CD4-positive, CD25-positive, alpha-beta regulatory T cell (primary cell): ENCODE results near the gene FAM168A. TPM values are rescaled to one million over a fixed set of nuclear protein-coding genes. Genes with fewer than 3 reads are reported as not detected.

Source experiments
- ATAC-seq, 2 donors: fragments of 150-1000 bp; cut with Tn5 transposase; one replicate each; pipeline ENCODE4 v1.10.0; 2021; ENCODE audit warnings: low read depth in 2 of 2, moderate number of reproducible peaks in 2 of 2, moderate library complexity in 1 of 2
- DNase-seq, 3 donors: peaks; one replicate each; pipeline versions ENCODE4 v3.0.0 to v3.0.0-alpha.2; 2012 to 2022; ENCODE audit warnings: mixed read lengths in 1 of 3
- H3K27ac ChIP-seq: one replicate; pipeline ENCODE4 v1.7.0; 2013; ENCODE audit warnings: mild to moderate bottlenecking, low read length; ENCODE audit not compliant: insufficient read depth, poor library complexity, severe bottlenecking
- H3K27me3 ChIP-seq: one replicate; pipeline ENCODE4 v1.7.0; 2013; ENCODE audit warnings: low read length; ENCODE audit not compliant: control insufficient read depth, insufficient read depth
- H3K36me3 ChIP-seq: one replicate; pipeline ENCODE4 v1.7.0; 2013; ENCODE audit warnings: mild to moderate bottlenecking, low read length, moderate library complexity; ENCODE audit not compliant: control insufficient read depth, insufficient read depth
- H3K4me1 ChIP-seq: 2 replicates; pipeline ENCODE4 v1.7.0; 2013; ENCODE audit warnings: mild to moderate bottlenecking, low read length; ENCODE audit not compliant: insufficient read depth, control insufficient read depth, poor library complexity, severe bottlenecking
- H3K4me3 ChIP-seq: one replicate; pipeline ENCODE4 v1.7.0; 2013; ENCODE audit warnings: low read depth, mild to moderate bottlenecking, low read length, moderate library complexity
- H3K9me3 ChIP-seq, 2 experiments: 1 replicate in 1 of 2; 2 replicates in 1 of 2; pipeline ENCODE4 v1.7.0; 2013; ENCODE audit warnings: low read length in 2 of 2, mild to moderate bottlenecking in 1 of 2, moderate library complexity in 1 of 2; ENCODE audit not compliant: control insufficient read depth in 2 of 2
- H3K27ac Mint-ChIP-seq, 3 donors: one replicate each; pipeline ENCODE4 v1.8.0; 2020 to 2022; ENCODE audit warnings: mild to moderate bottlenecking in 3 of 3, mixed read lengths in 3 of 3, moderate library complexity in 2 of 3
- H3K27me3 Mint-ChIP-seq: one replicate; pipeline ENCODE4 v1.8.0; 2022; ENCODE audit warnings: mild to moderate bottlenecking, mixed read lengths
- H3K36me3 Mint-ChIP-seq: one replicate; pipeline ENCODE4 v1.8.0; 2020; ENCODE audit warnings: mixed read lengths
- H3K4me1 Mint-ChIP-seq, 4 donors: one replicate each; pipeline ENCODE4 v1.8.0; 2020 to 2022; ENCODE audit warnings: mixed read lengths in 4 of 4, mild to moderate bottlenecking in 1 of 4
- H3K4me3 Mint-ChIP-seq, 4 donors: one replicate each; pipeline ENCODE4 v1.8.0; 2020 to 2022; ENCODE audit warnings: mild to moderate bottlenecking in 4 of 4, mixed read lengths in 4 of 4, moderate library complexity in 3 of 4
- H3K9me3 Mint-ChIP-seq, 7 donors: one replicate each; pipeline ENCODE4 v1.8.0; 2020 to 2022; ENCODE audit warnings: mixed read lengths in 7 of 7, mild to moderate bottlenecking in 3 of 7, moderate library complexity in 2 of 7
- polyA plus RNA-seq, 4 donors: library from polyadenylated mRNA; unstranded; fragments of 300-500 nt; fragmentation: Illumina TruSeq; gene quantifications; one replicate each; pipeline ENCODE4 v1.2.3, GENCODE V29; 2021
- total RNA-seq: library from RNA; stranded (reverse); gene quantifications from one replicate; pipeline ENCODE4 v1.2.3, GENCODE V29; 2022

The FAM168A gene
- total and polyA plus RNA-seq, 5 donors from 2014 or later, result 1.5 to 21.3 (median 3.0) TPM

DNA sequence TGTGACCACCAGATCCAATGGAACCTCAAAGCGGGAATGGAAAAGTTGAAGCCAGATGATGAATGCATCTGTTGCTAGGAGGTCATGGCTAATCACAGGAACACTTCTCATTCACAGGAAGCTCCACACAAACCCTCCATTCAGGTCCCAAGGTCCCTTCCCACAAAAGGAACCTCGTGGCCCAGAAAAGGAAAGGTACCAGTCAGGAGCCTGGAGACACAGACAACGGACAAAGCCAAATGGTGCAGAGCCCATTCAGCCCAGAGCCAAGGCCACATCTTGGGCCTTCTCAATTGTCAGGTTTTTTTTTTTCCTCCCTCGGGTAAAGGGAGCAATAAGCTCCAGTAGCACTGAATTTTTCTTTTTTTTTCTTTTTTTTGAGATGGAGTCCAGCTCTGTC lies 87.0 kb downstream of the FAM168A start:
- Histone ChIP-seq H3K36me3 (no peaks in the 10 kb centered on the region), H3K27ac (no peak overlapping the region), H3K9me3 (no peaks in the 10 kb centered on the region), H3K4me3 (no peak overlapping the region), H3K4me1 (no peaks in the 10 kb centered on the region), H3K27me3 (no peaks in the 10 kb centered on the region)
- H3K4me1 Mint-ChIP-seq, result peaks cover 0 to 9% (median 3%) of the 10 kb centered on the region in 4 donors
- H3K9me3 Mint-ChIP-seq, result peaks cover 0 to 4% (median 0%) of the 10 kb centered on the region in 7 donors
- no peak for DNase-seq
- peaks cover 16% of the 10 kb centered on the region for H3K36me3 Mint-ChIP-seq
- H3K4me3 Mint-ChIP-seq, result no peak overlapping the region
- no peaks in the 10 kb centered on the region for H3K27me3 Mint-ChIP-seq
- ATAC-seq, result no peak
- H3K27ac Mint-ChIP-seq, result no peak overlapping the region

DNA sequence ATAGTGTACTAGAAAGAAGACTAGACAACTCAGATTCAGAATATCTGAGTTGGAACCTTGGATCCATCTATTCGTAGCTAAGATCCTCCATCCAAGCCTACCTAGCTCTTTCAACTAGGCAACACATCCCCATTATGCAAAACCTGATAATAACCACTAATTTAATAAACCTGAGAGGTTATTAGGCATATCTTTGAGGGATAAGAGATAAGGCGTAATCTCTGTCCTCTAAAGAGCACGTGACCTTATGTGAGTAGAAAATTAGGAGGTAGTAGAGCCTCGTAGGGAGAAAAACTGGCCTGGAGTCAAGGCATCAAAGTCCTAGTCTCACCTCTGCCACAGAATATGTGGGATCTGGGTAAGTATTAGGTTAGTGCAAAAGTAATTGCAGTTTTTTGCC lies 87.8 kb downstream of the FAM168A start:
- peaks cover 0 to 4% (median 0%) of the 10 kb centered on the region in 7 donors for H3K9me3 Mint-ChIP-seq
- DNase-seq (no peak), ATAC-seq (no peak)
- H3K4me3 ChIP-seq, result no peak overlapping the region
- no peaks in the 10 kb centered on the region for H3K27me3 ChIP-seq
- no peaks in the 10 kb centered on the region for H3K9me3 ChIP-seq
- H3K4me1 Mint-ChIP-seq, result peaks cover 0 to 9% (median 3%) of the 10 kb centered on the region in 4 donors
- peaks cover 16% of the 10 kb centered on the region for H3K36me3 Mint-ChIP-seq
- H3K4me1 ChIP-seq, result no peaks in the 10 kb centered on the region
- H3K27ac ChIP-seq, result no peak overlapping the region
- H3K27me3 Mint-ChIP-seq, result no peaks in the 10 kb centered on the region
- H3K27ac Mint-ChIP-seq, result no peak overlapping the region
- no peak overlapping the region for H3K4me3 Mint-ChIP-seq
- no peaks in the 10 kb centered on the region for H3K36me3 ChIP-seq

DNA sequence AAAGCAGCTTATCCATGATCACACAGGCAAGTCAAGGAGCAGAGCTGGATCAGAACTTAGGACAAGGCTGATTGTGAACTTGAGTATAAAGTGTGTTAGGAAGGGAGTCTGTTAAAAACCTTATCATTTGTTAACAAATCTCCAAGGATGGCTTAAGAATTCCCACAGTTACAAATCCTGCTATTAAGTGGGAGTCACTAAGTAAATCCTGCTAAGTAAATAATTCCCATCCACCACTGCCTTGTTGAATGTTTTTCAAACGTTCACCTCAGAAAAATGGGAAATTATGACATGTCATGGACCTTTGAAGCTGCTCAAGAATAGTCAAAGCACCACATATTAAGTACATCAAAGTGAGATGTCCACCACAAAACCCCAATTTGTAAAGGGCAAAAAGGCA lies 88.7 kb downstream of the FAM168A start:
- peaks cover 0 to 7% (median 0%) of the 10 kb centered on the region in 7 donors for H3K9me3 Mint-ChIP-seq
- peaks cover 14% of the 10 kb centered on the region for H3K36me3 Mint-ChIP-seq
- no peak overlapping the region for H3K27ac ChIP-seq
- no peaks in the 10 kb centered on the region for H3K27me3 ChIP-seq
- H3K27ac Mint-ChIP-seq, result no peak overlapping the region
- H3K4me3 ChIP-seq, result no peak overlapping the region
- no peaks in the 10 kb centered on the region for H3K4me1 ChIP-seq
- ATAC-seq, result no peak
- no peak overlapping the region for H3K4me3 Mint-ChIP-seq
- peaks cover 0 to 8% (median 3%) of the 10 kb centered on the region in 4 donors for H3K4me1 Mint-ChIP-seq
- no peaks in the 10 kb centered on the region for H3K9me3 ChIP-seq
- no peak for DNase-seq
- no peaks in the 10 kb centered on the region for H3K36me3 ChIP-seq
- H3K27me3 Mint-ChIP-seq, result no peaks in the 10 kb centered on the region

DNA sequence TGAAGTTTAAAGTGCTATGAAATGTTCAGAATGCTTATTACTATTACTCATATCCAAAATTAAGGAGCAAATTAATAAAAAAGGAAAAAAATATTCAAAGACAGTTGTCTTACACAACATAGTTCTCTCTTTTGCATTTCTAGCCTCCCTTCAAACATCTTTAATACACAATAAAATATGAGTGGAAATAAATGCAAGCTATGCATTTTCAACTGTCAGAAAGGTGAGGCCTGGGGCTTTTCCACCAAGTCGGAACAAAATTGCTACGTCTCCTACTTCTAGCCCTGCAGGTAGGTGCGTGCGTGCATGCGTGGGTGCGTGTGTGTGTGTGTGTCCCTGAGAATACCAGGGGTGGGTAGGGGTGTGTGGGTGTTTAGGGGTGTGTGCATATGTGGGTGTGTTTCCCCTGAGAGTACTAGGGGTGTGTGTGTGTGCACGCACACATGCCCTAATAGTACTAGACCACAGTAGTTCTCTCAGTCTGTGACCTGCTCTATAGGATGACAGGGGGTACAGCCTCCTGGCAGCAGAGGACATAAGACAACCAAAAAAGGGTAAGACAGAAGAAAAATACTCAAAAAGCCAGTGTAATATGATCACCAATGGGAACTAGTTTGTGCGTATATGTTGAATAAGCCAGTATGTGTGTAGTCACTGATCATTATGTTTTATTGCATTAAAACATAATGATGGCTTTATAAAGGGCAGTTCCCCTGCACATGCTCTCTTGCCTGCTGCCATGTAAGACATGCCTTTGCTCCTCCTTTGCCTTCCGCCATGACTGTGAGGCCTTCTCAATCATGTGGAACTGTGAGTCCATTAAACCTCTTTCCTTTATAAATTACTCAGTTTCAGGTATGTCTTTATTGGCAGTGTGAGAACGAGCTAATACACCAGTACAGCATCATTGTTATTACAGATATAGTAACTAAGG lies 89.4 kb downstream of the FAM168A start:
- DNase-seq (no peak), ATAC-seq (no peak)
- no peak overlapping the region for H3K27ac ChIP-seq
- H3K27me3 ChIP-seq, result no peaks in the 10 kb centered on the region
- H3K36me3 ChIP-seq, result no peaks in the 10 kb centered on the region
- Mint-ChIP-seq H3K27me3 (no peaks in the 10 kb centered on the region), H3K4me3 (no peak overlapping the region), H3K27ac (no peak overlapping the region), H3K9me3 (peaks cover 0 to 11% (median 3%) of the 10 kb centered on the region in 7 donors), H3K4me1 (peaks cover 0 to 15% (median 6%) of the 10 kb centered on the region in 4 donors), H3K36me3 (peaks cover 14% of the 10 kb centered on the region)
- no peaks in the 10 kb centered on the region for H3K4me1 ChIP-seq
- H3K4me3 ChIP-seq, result no peak overlapping the region
- no peaks in the 10 kb centered on the region for H3K9me3 ChIP-seq

DNA sequence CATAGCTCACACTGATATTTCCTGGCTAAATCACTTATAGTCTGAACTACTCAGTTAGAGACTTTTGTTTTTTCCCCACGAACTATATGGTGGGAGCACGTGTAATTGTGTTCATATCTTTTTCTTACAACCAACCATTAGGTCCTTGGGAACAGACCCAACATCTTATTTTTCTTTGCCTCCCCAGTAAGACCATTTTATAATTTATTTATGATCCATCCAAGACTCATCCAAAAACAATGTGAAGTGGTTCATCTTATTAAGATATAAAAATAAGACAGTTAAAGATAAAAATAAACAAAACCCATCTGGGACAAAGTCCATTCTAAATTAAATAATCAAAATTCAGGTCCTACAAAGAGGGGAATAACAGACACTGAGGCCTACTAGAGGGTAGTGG lies 90.8 kb downstream of the FAM168A start:
- Histone ChIP-seq H3K4me3 (no peak overlapping the region), H3K27ac (no peak overlapping the region), H3K9me3 (no peaks in the 10 kb centered on the region), H3K27me3 (no peaks in the 10 kb centered on the region), H3K4me1 (no peaks in the 10 kb centered on the region), H3K36me3 (no peaks in the 10 kb centered on the region)
- H3K4me3 Mint-ChIP-seq, result no peak overlapping the region
- H3K4me1 Mint-ChIP-seq, result peaks cover 4 to 26% (median 16%) of the 10 kb centered on the region in 4 donors
- DNase-seq (no peak), ATAC-seq (no peak)
- H3K36me3 Mint-ChIP-seq, result peaks cover 11% of the 10 kb centered on the region
- H3K27ac Mint-ChIP-seq, result no peak overlapping the region
- H3K27me3 Mint-ChIP-seq, result no peaks in the 10 kb centered on the region
- H3K9me3 Mint-ChIP-seq, result peaks cover 0 to 12% (median 3%) of the 10 kb centered on the region in 7 donors

DNA sequence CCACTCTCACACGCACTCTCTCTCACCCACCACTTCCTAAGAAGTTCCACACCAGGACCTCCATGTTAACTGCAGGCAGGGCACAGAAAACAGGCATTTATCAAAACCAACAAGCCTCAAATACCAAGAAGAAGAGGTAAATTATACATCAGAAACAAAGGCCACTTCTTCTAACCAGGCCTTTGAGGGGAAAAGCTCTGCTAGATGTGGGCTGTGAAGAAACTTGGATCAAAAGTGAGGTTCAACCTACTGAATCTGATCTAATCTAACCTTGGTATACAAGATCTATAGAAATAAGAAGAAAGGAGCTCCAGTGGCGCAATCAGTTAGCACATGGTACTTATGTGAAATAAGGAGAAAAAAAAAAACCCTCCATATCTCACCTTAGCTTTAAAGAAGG lies 91.9 kb downstream of the FAM168A start:
- H3K36me3 Mint-ChIP-seq, result peaks cover 11% of the 10 kb centered on the region
- H3K27ac Mint-ChIP-seq, result no peak overlapping the region
- H3K27ac ChIP-seq, result no peak overlapping the region
- H3K4me1 Mint-ChIP-seq, result peaks cover 10 to 33% (median 23%) of the 10 kb centered on the region in 4 donors
- DNase-seq (no peak), ATAC-seq (no peak)
- no peaks in the 10 kb centered on the region for H3K27me3 Mint-ChIP-seq
- H3K4me3 Mint-ChIP-seq, result no peak overlapping the region
- no peaks in the 10 kb centered on the region for H3K4me1 ChIP-seq
- no peaks in the 10 kb centered on the region for H3K36me3 ChIP-seq
- H3K4me3 ChIP-seq, result no peak overlapping the region
- no peaks in the 10 kb centered on the region for H3K27me3 ChIP-seq
- peaks cover 0 to 12% (median 3%) of the 10 kb centered on the region in 7 donors for H3K9me3 Mint-ChIP-seq
- no peaks in the 10 kb centered on the region for H3K9me3 ChIP-seq

DNA sequence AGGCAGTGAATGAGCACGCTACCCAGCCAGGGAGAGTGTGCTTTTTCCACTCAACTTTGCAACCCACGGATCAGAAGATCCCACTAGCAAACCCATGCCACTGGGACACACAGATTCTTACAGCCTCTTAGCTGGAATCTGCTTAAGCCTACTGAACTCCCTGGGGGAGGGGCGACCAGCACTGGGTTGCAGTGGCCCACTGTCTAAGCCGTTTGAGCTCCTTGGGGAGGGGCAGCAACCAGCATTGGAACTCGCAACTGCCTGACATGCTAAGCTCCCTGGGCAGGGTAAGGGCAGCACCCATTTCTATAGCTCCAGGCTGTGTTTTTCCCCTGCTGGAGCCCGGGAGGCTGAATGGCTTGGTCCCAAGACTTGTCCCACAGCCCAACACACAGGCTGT lies 99.6 kb downstream of the FAM168A start:
- ATAC-seq (no peak), DNase-seq (no peak)
- Mint-ChIP-seq H3K4me1 (peaks cover 22 to 40% (median 32%) of the 10 kb centered on the region in 4 donors), H3K36me3 (peaks cover 31% of the 10 kb centered on the region), H3K4me3 (no peak overlapping the region), H3K9me3 (peaks cover 0 to 3% (median 0%) of the 10 kb centered on the region in 7 donors), H3K27ac (no peak overlapping the region), H3K27me3 (no peaks in the 10 kb centered on the region)
- Histone ChIP-seq H3K9me3 (no peaks in the 10 kb centered on the region), H3K27me3 (no peaks in the 10 kb centered on the region), H3K27ac (no peak overlapping the region), H3K4me1 (no peaks in the 10 kb centered on the region), H3K36me3 (no peaks in the 10 kb centered on the region), H3K4me3 (no peak overlapping the region)

DNA sequence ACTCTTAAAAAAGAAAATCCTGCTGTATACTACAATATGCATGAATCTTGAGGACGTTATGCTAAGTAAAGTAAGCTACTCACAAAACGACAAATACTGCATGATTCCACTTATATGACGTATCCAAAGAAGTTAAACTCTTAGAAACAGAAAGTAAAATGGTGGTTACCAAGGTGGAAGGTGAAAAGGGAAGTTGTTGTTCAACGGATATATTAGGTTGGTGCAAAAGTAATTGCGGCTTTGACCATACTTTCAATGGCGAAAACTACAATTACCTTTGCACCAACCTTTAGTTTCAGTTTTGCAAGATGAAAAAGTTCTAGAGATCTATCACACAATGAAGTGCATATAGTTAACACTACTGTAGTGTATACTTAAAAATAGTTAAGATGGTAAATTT lies 101.8 kb downstream of the FAM168A start:
- Histone ChIP-seq H3K27me3 (no peaks in the 10 kb centered on the region), H3K4me1 (no peaks in the 10 kb centered on the region), H3K4me3 (no peak overlapping the region), H3K27ac (no peak overlapping the region), H3K9me3 (no peaks in the 10 kb centered on the region), H3K36me3 (no peaks in the 10 kb centered on the region)
- Mint-ChIP-seq H3K4me1 (peaks cover 18 to 29% (median 23%) of the 10 kb centered on the region in 4 donors), H3K9me3 (peaks cover 0 to 5% (median 0%) of the 10 kb centered on the region in 7 donors), H3K27me3 (no peaks in the 10 kb centered on the region), H3K36me3 (peaks cover 38% of the 10 kb centered on the region), H3K4me3 (no peak overlapping the region), H3K27ac (no peak overlapping the region)
- DNase-seq, result no peak
- no peak for ATAC-seq
